Posterior vena cava (tissue), 2 donors: ENCODE measurements around the gene FRMPD2. TPM values are rescaled to one million over a fixed set of nuclear protein-coding genes. Genes with fewer than 3 reads are reported as not detected.
"Not testable (repeated sequence)": the region's sequence is repeated elsewhere in the genome, so short reads cannot be mapped to it uniquely, and the experiment has no call there.

Experiments used
- DNase-seq: peaks from one replicate; pipeline ENCODE4 v3.0.0-alpha.2; 2020; ENCODE audit warnings: low spot score
- intact Hi-C, 2 donors: fragments of 100-400 bp; cut with DNase I; formaldehyde crosslinking; loops; one replicate each; pipeline versions ENCODE4 v1.14.1 to v1.14.2; 2022 to 2023
- total RNA-seq, 2 donors: library from RNA; stranded (reverse); fragmentation: NEBNext Ultra II Directional; extraction: Animal tissue kit (Norgen Biotek cat#: 25700); gene quantifications; one replicate each; pipeline ENCODE4 v1.2.1, GENCODE V29; 2021
- donor health status: DM: yes; HTN: yes; CAD: no.
- donor health status: DM: yes; HTN: yes; CAD: no.

FRMPD2 gene
- total RNA-seq, 2 donors from 2014 or later: not detected

DNA sequence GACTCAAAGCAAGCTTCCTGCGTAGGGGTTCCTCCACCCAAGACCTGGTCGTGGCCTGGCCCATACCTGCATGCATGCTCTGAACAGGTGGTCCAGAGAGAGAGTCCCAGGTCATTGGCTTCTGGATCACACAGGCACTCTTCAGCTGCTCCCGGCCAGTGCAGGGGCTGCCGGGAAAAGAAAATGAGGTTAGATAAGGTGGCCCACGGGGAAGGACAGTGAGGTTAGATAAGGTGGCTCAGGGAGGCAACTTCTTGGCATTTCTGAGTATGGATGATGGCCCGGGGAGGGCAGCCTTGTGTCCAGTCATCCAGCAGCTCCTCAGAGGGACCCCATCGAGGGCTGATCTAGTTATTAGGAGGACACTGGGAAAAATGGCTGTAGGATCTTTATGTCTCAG, 87.4 kb downstream of the FRMPD2 start:
- intact Hi-C loops: no loop called here
- DNase-seq: no peak

GRCh38 chr10:48186264-48186804, 88.2 kb downstream of the FRMPD2 start:
- DNase-seq, intact Hi-C loops: not testable (repeated sequence)

- intact Hi-C loops: no loop called here
Observed at GRCh38 chr10:48184224-48184623, 90.3 kb downstream of the FRMPD2 start.

GRCh38 chr10:48172715-48173114, 101.8 kb downstream of the FRMPD2 start:
- DNase-seq, intact Hi-C loops: not testable (repeated sequence)

More at GRCh38 chr10:48184224-48184623, 90.3 kb downstream of the FRMPD2 start:
- DNase-seq: no peak

DNA sequence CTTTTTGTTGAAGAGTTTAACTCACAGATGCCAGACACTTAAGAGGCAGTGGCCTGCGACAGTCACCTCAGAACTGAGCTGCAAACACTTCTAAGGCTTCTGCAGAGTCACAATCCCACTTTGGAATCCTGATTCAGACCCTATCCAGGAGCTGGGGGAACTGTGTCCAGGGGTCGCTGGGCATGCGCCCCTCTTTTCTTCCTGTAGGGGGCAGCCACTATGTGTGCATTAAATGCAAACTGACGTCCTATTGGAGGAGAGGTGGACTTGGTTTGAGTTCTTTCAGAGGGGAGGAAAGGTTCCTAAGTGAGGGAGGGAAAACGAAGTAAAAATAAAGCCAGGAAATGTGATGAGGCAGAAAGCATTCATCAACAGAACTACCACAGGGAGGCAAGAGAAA, 113.8 kb downstream of the FRMPD2 start:
- DNase-seq, intact Hi-C loops: not testable (repeated sequence)

DNA sequence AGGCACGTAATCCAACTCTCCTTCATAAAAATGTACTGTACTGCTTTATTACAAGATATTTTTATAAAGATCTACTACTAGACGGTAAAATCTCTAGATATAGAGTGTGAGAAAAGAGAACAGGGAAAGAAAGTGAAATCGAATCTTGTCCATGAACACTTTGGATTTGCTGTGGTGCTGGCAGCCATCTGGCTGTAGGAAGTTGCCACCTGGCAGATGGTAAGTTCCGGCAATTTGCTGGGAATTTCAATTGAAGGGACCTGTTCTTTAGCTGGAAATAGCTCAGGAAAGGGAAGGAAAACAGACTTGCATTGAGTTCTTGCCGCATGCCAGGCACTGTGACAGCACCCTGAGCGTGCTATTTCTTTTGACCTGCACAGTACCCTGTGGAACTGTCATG, 114.3 kb downstream of the FRMPD2 start:
- peak; percentile 25 for DNase-seq
- intact Hi-C loops: not testable (repeated sequence)

DNA sequence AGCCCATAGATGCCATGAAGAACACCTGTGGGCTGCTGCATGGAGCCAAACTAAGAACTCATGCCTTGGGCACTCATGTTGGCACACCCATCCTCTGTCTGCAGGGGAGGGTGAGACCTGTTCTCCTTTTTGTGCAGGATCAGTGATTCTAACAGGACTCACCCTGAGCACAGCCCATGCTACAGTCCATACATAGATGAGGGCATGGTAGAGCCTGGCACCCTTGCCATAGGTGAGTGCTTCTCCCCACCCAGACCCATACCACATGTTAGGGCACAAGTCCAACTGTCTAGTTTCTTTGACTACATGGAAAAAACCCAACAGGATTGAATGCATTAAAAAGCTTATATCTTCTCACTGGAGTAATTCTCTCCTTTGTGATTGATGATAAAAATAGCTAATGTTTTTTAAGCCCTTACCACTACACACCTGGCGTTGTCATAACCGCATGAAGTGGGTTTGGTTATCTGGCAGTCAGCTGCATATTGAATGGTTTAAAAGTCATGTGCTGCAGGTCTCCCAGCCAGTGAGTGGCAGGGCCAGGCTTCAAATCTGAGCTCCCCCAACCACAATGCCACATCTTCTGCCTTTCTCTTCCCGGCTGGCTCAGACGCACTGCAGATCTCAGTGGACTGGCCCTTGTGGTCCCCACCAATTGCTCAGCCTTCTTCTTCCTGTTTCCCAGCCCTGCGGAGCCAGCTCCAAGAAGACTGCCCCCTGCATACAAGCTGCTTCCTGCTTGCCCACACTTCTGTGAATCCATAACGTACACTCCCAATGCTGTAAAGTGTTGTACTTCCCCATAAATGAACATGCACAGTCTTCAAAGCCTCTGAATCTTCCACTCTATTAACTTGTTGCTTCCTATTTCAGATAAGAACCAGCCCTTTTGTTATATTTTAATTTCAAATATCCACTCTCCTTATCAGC, 120.0 kb downstream of the FRMPD2 start:
- intact Hi-C loops: not testable (repeated sequence)
- DNase-seq: peak; percentile 72

DNA sequence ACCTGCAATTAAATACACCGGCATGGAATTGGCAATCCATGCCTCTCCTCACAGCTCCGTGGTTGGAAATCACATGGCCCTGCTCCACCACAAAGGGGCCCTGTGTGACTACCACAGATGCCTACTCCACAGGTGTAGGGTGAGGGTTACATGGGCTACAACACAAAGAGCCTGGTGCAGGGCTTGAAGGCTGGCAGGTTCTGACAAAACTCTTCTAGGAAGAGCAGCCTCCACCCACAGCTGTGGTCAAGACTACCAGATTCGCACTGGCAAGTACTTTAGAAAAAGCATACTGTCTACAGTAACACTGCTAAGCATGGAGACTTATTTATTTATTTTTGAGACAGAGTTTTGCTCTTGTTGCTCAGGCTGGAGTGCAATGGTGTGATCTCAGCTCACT, 126.9 kb downstream of the FRMPD2 start:
- peak; percentile 13 for DNase-seq
- intact Hi-C loops: not testable (repeated sequence)

DNA sequence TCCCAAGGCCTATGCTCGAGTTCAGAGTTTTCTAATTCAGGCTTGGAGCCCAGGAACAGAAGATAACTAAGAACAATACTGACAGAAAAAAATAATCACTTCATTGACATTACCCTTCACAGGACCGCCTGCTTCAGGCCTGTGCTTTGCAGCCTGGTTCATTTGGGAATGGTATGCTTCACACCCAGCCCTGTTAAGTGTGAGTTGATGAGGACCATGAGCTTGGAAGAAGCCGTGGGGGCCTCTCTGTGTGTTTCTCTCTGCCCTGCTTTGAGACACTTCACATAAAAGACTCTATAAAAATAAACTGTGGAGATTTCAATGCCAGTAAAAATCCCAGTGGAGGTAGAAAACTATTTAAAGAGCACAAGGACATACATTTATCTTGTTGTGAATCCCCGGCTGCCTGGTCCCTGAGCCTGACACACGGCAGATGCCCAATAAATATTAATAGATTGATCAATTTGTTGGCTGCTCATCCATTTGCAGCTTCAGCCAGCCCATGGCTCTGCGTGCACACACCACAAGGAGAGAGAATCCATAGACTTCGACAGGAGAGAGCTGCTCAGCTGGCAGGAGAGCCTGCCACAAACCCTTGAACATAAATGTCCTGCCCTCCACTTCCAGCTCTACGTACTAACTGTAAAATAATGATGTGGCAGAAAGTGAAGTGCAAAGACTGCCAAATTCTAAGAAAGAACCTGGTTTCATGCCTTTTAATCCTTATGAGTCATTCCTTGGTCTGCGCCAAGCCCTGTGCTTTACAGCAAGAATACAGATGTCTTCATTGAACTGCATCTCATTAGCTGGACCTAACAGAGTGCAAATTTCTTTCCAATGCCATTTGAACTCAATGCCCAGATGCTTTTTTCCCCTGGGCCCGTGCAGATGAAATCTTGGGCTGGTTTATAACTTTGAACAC, 130.5 kb downstream of the FRMPD2 start:
- intact Hi-C loops, DNase-seq: not testable (repeated sequence)

DNA sequence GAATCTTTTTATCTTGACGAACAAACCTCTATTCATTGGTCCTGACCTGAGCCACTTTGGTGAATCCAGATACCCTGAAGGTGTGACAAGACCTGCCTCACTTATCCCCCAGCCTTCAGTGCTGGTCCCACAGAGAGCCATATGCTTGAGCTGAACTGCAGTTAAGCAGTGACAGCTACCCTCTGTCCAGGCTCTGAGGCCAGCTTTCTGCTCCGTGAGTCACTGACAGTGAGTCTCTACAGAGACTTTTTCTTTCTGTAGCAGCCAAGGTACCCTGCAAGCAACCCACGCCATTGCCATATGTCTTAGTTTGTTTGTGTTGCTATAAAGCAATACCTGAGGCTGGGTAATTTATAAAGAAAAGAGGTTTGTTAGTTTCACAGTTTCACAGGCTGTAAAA, 133.5 kb downstream of the FRMPD2 start:
- DNase-seq, intact Hi-C loops: not testable (repeated sequence)

- intact Hi-C loops: not testable (repeated sequence)
- peak; percentile 53 for DNase-seq
Observed at GRCh38 chr10:48139953-48140850, 134.3 kb downstream of the FRMPD2 start.

- DNase-seq, intact Hi-C loops: not testable (repeated sequence)
Observed at GRCh38 chr10:48128954-48129353, 145.5 kb downstream of the FRMPD2 start.

- intact Hi-C loops, DNase-seq: not testable (repeated sequence)
Observed at GRCh38 chr10:48126251-48126650, 148.2 kb downstream of the FRMPD2 start.

GRCh38 chr10:48125631-48126030, 148.9 kb downstream of the FRMPD2 start:
- DNase-seq, intact Hi-C loops: not testable (repeated sequence)

DNA sequence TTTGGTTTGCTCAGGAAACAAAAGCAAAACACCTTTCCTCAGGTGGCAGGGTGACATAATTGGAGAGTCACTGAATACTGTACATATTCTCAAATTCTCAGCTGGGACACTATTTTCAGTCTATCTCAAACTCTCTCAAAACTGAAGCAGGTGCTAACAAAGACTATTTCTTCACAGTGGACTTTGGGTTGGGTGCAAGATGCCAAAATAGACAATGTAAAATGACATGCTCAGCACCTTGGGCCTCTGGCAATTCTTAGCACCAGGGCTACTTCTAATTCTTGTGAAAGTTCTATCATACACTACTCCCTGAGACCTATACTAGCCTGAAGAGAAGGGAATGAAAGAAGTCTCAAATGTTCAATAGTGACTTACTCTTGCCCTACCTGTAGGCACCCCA, 151.9 kb downstream of the FRMPD2 start:
- intact Hi-C loops: not testable (repeated sequence)

DNA sequence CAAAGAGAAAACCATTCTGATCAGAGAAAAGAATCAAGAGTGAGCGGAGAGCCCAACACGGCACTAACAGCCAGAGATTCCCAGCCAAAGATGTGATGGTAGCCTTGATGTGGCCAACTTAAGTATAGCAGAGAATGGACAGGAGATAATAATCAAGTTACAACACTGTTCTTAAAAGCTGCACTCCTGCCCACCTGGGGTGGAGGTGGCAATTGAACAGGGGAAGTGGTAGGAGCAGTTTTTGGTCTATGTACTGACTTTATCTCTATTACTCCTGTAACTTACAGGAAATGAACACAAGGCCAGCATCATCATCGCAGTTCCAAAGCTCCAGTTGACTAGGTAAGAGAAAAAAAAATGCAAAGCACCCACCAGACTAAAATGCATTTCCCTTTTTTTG, 164.2 kb downstream of the FRMPD2 start:
- DNase-seq, intact Hi-C loops: not testable (repeated sequence)

More for the DNA sequence above, 151.9 kb downstream of the FRMPD2 start:
- DNase-seq: not testable (repeated sequence)
